GM21360 (cell line): ENCODE measurements around the gene SIAH2.
"Not testable (repeated sequence)": the region's sequence is repeated elsewhere in the genome, so short reads cannot be mapped to it uniquely, and the experiment has no call there.

ENCODE experiments used
- ATAC-seq: cut with Tn5 transposase; IDR thresholded peaks from one replicate; pipeline ENCODE4 v1.9.1; 2021; ENCODE audit warnings: mild to moderate bottlenecking, moderate library complexity; ENCODE audit not compliant: unreplicated experiment

Gene SIAH2, protein sequence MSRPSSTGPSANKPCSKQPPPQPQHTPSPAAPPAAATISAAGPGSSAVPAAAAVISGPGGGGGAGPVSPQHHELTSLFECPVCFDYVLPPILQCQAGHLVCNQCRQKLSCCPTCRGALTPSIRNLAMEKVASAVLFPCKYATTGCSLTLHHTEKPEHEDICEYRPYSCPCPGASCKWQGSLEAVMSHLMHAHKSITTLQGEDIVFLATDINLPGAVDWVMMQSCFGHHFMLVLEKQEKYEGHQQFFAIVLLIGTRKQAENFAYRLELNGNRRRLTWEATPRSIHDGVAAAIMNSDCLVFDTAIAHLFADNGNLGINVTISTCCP

GRCh38 chr3:150763122-150763840, at the start of gene SIAH2:
Gene SIAH2, minus strand, starts transcription at chr3:150763169. Its CDS starts 320 bp downstream, at chr3:150762849.
- peak; percentile 51 for ATAC-seq

- ATAC-seq: no peak
Measured at GRCh38 chr3:150811984-150812383, 49.0 kb upstream of the SIAH2 start.

GRCh38 chr3:150810641-150811040, 47.7 kb upstream of the SIAH2 start:
- no peak for ATAC-seq

- no peak for ATAC-seq
Measured at GRCh38 chr3:150806185-150806835, 43.3 kb upstream of the SIAH2 start.

DNA sequence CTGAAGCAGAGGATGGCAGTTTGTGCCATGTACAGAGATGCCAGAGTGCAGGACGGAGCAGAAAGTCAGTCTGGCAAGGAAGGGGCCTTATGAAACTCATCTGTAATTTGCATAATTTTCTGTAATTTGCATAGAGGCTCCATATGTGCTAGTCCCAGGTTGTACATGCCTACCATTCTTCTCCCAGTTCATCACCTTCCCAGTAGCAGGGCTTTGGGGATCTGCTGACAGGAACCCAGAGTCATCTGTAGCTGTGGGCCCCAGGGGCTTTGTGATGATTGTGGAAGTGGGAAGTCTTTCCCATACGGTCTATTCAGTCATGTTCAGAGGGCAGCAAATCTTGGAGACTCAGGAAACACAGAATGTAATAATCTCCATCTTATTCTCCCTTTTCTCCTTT, 42.4 kb upstream of the SIAH2 start:
- no peak for ATAC-seq

DNA sequence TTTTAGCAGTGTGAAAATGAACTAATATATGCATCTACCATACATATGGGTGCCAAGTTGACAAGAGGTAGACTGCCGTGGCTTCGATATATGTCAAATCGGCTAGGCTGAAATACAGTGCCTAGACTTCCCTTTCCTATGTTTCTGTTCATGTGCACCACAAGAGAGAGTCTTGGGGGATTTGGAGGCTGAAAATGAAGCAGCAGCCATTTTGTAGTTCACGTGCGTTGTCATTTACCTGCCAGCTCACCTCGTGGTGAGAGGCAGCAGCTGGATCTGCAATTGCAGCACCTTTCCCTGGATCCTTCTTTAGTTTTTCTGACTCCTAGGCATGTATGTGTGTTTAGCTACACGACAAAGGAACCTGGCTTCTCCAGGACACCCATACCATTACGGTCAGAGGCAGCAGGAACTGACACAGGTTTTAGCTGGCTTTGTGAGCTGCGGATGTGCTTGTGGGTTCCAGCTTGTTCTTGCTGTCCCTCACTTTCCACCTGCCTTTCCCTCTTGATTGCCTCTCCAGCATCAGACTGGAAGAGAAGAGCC, 40.5 kb upstream of the SIAH2 start:
- no peak for ATAC-seq

- ATAC-seq: no peak
Measured at GRCh38 chr3:150800722-150801121, 37.8 kb upstream of the SIAH2 start.

GRCh38 chr3:150798122-150798618, 35.2 kb upstream of the SIAH2 start:
- ATAC-seq: no peak

- no peak for ATAC-seq
Measured at GRCh38 chr3:150797155-150797554, 34.2 kb upstream of the SIAH2 start.

DNA sequence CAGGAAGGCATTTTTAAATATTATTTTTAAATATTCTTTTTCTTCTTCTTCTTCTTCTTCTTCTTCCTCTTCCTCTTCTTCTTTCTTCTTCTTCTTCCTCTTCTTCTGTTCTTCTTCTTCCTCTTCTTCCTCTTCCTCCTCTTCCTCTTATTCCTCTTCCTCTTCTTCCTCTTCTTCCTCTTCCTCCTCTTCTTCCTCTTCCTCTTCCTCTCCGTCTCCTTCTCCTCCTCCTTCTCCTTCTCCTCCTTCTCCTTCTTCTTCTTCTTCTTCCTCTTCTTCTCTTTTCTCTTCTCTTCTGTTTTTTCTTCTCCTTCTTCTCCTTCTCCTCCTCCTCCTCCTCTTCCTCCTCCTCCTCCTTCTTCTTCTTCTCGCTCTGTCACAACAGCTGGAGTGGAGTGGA, 33.6 kb upstream of the SIAH2 start:
- not testable (repeated sequence) for ATAC-seq

- no peak for ATAC-seq
Measured at GRCh38 chr3:150793641-150794040, 30.7 kb upstream of the SIAH2 start.

DNA sequence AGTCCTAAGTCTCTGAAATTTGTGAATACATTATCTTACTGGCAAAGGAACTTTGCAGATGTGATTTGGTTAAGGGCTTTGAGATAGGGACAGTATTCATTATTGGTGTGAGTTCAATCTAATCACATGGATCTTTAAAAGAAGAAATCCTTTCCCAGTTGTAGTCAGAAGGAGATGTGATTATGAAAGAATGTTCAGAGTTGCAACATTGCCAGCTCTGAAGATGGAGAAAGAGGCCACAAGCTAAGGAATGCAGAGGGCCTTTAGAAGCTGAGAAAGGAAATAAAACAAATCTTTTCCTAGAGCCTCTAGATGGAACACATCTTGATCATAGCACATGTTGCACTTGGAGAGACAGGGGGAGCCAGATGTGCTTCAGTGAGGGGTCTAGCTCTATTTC, 27.7 kb upstream of the SIAH2 start:
- no peak for ATAC-seq

DNA sequence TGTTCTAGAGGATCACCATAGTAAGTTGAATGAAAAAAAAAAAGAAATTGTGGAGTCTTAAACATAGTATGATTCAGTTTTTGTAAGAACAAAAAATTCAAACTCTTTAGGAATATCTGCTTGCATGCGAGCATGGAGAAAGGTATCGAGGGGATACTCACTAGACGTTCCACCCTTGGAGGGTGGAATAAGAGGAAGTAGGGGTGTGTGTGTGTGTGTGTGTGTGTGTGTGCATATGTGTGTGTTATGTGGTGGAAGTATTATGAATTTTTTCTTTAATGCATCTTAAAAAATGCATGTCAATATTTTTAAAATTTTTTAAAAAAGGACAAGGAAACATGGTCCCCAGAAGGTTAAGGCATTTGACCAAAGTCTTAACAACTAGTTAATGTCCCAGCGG, 26.5 kb upstream of the SIAH2 start:
- no peak for ATAC-seq

GRCh38 chr3:150787741-150788370, 24.9 kb upstream of the SIAH2 start:
- ATAC-seq: no peak

- no peak for ATAC-seq
Measured at GRCh38 chr3:150786791-150787190, 23.8 kb upstream of the SIAH2 start.

GRCh38 chr3:150784747-150785125, 21.8 kb upstream of the SIAH2 start:
- no peak for ATAC-seq

GRCh38 chr3:150783920-150784746, 21.2 kb upstream of the SIAH2 start:
- ATAC-seq: peak; percentile 78

- no peak for ATAC-seq
Measured at GRCh38 chr3:150783316-150783715, 20.3 kb upstream of the SIAH2 start.

- no peak for ATAC-seq
Measured at GRCh38 chr3:150779402-150779858, 16.5 kb upstream of the SIAH2 start.

DNA sequence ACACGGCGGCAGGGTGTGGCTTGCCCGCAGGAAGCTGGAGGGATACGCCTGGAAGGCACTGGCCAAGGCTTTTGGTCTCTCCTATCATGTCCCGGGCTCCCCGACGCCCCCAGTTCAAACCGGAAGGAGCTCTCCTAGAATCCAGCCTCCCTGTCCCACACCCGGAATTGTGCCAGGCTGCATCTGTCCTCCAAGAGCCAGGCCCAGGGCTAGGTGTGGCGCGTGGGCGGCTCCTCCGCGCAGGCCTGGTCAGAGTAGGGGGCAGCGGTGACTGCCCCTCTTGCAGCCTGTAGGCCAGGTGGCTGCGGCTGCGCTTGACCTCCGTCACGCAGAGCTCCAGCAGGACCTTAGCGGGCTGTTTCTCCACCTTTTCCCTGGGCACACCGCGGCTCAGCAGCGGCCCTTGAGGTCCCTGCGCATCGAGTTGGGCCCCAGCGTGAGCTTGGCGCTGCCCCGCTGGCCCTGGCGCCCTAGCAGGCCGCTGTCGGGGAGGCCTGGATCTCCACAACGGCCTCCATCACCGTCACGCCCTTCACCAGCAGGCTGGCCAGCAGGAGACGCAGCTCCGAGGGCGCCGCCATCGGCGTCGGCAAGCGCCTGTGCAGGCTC, 15.9 kb upstream of the SIAH2 start:
- no peak for ATAC-seq
